Activated CD8-positive, alpha-beta T cell treated with anti-CD3 and anti-CD28 coated beads for 36 hours (primary cell): ENCODE results near the gene CCER1. TPM values are rescaled to one million over a fixed set of nuclear protein-coding genes. Genes with fewer than 3 reads are reported as not detected.
A peak's percentile ranks its signal among the peaks of the same experiment; 100 is the strongest.

Source experiments
- ATAC-seq: fragments of 200-7000 bp; cut with Tn5 transposase; one replicate; pipeline ENCODE4 v1.10.0; 2021; ENCODE audit warnings: mild to moderate bottlenecking, moderate library complexity
- CTCF ChIA-PET: fragments of 350-600 bp; sonication (Branson Sonifier 250); formaldehyde crosslinking; loops from one replicate; lab custom pipeline; 2021; ENCODE audit warnings: antibody characterized with exemption; lab: Charles Lee
- POLR2A ChIA-PET: fragments of 350-600 bp; sonication (Branson Sonifier 250); formaldehyde crosslinking; loops from one replicate; lab custom pipeline; 2021; ENCODE audit warnings: antibody characterized with exemption; lab: Charles Lee
- DNase-seq: peaks from one replicate; pipeline ENCODE4 v3.0.0-alpha.2; 2020
- H3K27ac Mint-ChIP-seq: one replicate; pipeline ENCODE4 v1.8.0; 2021; ENCODE audit warnings: mild to moderate bottlenecking, mixed read lengths
- H3K27me3 Mint-ChIP-seq: one replicate; pipeline ENCODE4 v1.8.0; 2021; ENCODE audit warnings: mixed read lengths
- H3K36me3 Mint-ChIP-seq: one replicate; pipeline ENCODE4 v1.8.0; 2021; ENCODE audit warnings: low read depth, mixed read lengths
- H3K4me1 Mint-ChIP-seq: one replicate; pipeline ENCODE4 v1.8.0; 2021; ENCODE audit warnings: low read depth, mixed read lengths
- H3K4me3 Mint-ChIP-seq: one replicate; pipeline ENCODE4 v1.8.0; 2021; ENCODE audit warnings: mild to moderate bottlenecking, moderate library complexity, mixed read lengths
- H3K9me3 Mint-ChIP-seq: one replicate; pipeline ENCODE4 v1.8.0; 2021; ENCODE audit warnings: mixed read lengths
- CTCF ChIP-seq: fragments of 200-600 bp; IDR thresholded peaks from one replicate; pipeline ENCODE4 v1.8.0; 2022; ENCODE audit warnings: antibody characterized with exemption, mild to moderate bottlenecking
- intact Hi-C: fragments of 100-400 bp; cut with micrococcal nuclease; formaldehyde crosslinking; loops from one replicate; pipeline ENCODE4 v1.10.0; 2022
- total RNA-seq, 2 experiments: library from RNA; stranded (reverse); gene quantifications; one replicate each; pipeline ENCODE4 v1.2.3, GENCODE V29; 2021

CCER1 gene
- total RNA-seq, 2 experiments from 2014 or later: not detected

GRCh38 chr12:90939382-90939781, 15.6 kb downstream of the CCER1 start:
- Mint-ChIP-seq H3K4me3 (no peak overlapping the region), H3K4me1 (no peaks in the 10 kb centered on the region), H3K27ac (no peak overlapping the region), H3K9me3 (no peaks in the 10 kb centered on the region), H3K27me3 (peaks cover 11% of the 10 kb centered on the region), H3K36me3 (no peaks in the 10 kb centered on the region)
- no peak for ATAC-seq
- intact Hi-C loops: no loop called here
- POLR2A ChIA-PET: no interaction called here
- CTCF ChIA-PET: interaction anchor here (2.0 kb wide), 1 partner anchor 17 kb away, joined by 6 read pairs; no protein-coding TSS in a partner anchor
- no peak for TF ChIP-seq CTCF
- DNase-seq: no peak

- ChIA-PET CTCF (no interaction called here), POLR2A (no interaction called here)
- Mint-ChIP-seq H3K27ac (no peak overlapping the region), H3K4me3 (no peak overlapping the region), H3K9me3 (no peaks in the 10 kb centered on the region), H3K4me1 (no peaks in the 10 kb centered on the region), H3K36me3 (no peaks in the 10 kb centered on the region), H3K27me3 (peaks cover 11% of the 10 kb centered on the region)
- no peak for TF ChIP-seq CTCF
- no peak for DNase-seq
- intact Hi-C loops: no loop called here
- no peak for ATAC-seq
These were observed 16.5 kb downstream of the CCER1 start for GRCh38 chr12:90938451-90938850.

DNA sequence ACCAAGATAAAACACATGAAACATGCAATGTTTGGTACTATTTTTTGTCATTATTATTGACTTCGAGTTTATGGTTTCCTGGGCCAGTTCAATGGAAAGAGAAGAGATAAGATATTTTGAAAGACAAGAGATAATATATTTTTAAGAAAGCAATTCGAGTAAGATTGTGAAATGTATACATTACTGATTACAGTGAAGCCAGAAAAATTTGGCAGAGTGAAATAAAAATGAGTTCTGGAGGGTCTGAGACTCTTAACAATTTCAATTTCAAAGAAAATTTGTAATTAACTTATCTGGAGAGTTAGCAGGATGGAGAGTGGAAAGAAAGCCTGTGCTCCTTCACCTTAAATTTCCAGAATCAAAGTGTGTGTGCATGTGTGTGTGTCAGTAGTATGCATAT, 17.3 kb downstream of the CCER1 start:
- Mint-ChIP-seq H3K27me3 (peaks cover 11% of the 10 kb centered on the region), H3K27ac (no peak overlapping the region), H3K36me3 (no peaks in the 10 kb centered on the region), H3K9me3 (no peaks in the 10 kb centered on the region), H3K4me3 (no peak overlapping the region), H3K4me1 (no peaks in the 10 kb centered on the region)
- no peak for ATAC-seq
- ChIA-PET CTCF (no interaction called here), POLR2A (no interaction called here)
- no peak for DNase-seq
- TF ChIP-seq CTCF: no peak
- intact Hi-C loops: no loop called here

GRCh38 chr12:90936230-90937005, 18.6 kb downstream of the CCER1 start:
- Mint-ChIP-seq H3K9me3 (no peaks in the 10 kb centered on the region), H3K36me3 (no peaks in the 10 kb centered on the region), H3K27me3 (peaks cover 11% of the 10 kb centered on the region), H3K4me3 (no peak overlapping the region), H3K27ac (no peak overlapping the region), H3K4me1 (no peaks in the 10 kb centered on the region)
- TF ChIP-seq CTCF: no peak
- ChIA-PET POLR2A (no interaction called here), CTCF (interaction anchor here (1.2 to 1.3 kb wide), 2 partner anchors 9 to 10 kb away, joined by 3 to 4 read pairs; no protein-coding TSS in a partner anchor)
- DNase-seq (peak; percentile 17), ATAC-seq (no peak)
- intact Hi-C loops: no loop called here

DNA sequence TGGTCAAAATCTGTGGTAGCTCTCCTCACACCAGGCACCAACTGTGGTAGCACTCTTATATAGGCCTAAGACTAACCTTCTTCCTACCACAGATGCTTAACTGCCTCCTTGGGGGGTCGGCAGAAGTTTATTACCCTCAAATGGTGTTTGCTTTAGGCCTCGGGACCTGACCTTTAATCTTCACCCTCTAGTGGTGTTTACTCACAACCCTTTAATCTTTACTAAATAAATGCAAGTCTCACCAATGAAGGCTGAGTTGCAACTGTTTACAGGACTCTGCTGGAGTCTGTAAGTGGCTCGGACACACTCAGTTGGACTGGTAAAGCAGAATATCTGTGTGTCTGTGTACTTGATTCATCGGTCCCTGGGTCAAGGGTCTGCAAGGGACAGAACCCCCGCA, 29.4 kb downstream of the CCER1 start:
- ChIA-PET POLR2A (no interaction called here), CTCF (no interaction called here)
- Mint-ChIP-seq H3K4me1 (no peaks in the 10 kb centered on the region), H3K9me3 (peaks cover 9% of the 10 kb centered on the region), H3K27ac (no peak overlapping the region), H3K27me3 (peaks cover 2% of the 10 kb centered on the region), H3K36me3 (no peaks in the 10 kb centered on the region), H3K4me3 (no peak overlapping the region)
- ATAC-seq (no peak), DNase-seq (no peak)
- intact Hi-C loops: no loop called here
- no peak for TF ChIP-seq CTCF
